Erythroblast (primary cell): Measurements from ENCODE around the gene CEP126.

Source experiments
- GATA1 ChIP-seq: IDR thresholded peaks from 2 replicates; pipeline ENCODE4 v1.6.1; 2011; ENCODE audit warnings: low read depth, mild to moderate bottlenecking, control low read depth, low read length, moderate library complexity
- POLR2A ChIP-seq: IDR thresholded peaks from 2 replicates; pipeline ENCODE4 v1.6.1; 2011; ENCODE audit warnings: mild to moderate bottlenecking, low read length

DNA sequence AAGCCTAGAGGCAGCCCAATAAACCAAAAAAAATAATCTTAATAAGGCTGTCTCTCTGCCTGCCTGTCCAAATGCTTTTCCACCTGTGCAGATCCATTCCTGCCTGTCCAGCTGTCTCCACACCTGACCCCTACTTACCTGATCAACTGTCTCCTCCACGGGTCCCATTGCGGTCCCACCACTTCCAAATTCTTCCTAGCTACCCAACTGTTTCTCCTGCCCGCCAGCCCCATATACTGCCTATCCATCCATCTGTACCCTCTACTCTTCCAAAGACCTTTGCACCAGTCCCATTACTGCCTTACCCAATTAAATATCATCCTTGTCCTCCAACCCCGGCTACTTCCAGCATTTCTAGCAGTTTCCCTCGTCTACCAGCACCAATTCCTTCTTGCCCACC is 40.9 kb downstream of the CEP126 start:
- TF ChIP-seq POLR2A, result no peak
- TF ChIP-seq GATA1, result no peak
